NCI-H146 (cell line): ENCODE measurements around the gene EPS8L3.
"Not testable (repeated sequence)": the region's sequence is repeated elsewhere in the genome, so short reads cannot be mapped to it uniquely, and the experiment has no call there.

Source experiments
- DNase-seq: peaks from one replicate; lab custom pipeline; 2025; lab: John Stamatoyannopoulos, UW

The EPS8L3 gene

GRCh38 chr1:109711593-109712320, 52.0 kb downstream of the EPS8L3 start, which contains the start of gene GSTM5:
TSS of gene GSTM5 (plus strand) at chr1:109712251. CDS start at chr1:109712313, 62 bp downstream.
- DNase-seq, result not testable (repeated sequence)

DNA sequence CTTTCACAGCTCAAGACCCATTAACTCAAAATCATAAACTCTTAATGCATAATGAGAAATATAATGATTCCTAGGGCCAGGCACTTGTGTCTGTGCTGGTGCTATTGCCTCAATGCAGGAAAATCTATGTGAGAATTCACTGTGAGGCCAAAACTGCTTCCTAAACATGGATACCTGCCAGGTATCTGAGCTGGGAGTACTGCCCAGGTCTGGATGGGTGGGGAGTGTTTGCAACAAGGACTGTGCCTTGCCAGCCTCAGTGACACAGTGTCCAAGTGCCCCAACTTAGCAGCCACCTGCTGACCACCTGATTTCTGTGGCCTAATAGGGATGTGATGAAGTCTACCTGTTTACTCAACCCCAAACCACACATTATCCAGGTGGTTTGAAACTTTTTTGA, 53.9 kb downstream of the EPS8L3 start:
- not testable (repeated sequence) for DNase-seq

DNA sequence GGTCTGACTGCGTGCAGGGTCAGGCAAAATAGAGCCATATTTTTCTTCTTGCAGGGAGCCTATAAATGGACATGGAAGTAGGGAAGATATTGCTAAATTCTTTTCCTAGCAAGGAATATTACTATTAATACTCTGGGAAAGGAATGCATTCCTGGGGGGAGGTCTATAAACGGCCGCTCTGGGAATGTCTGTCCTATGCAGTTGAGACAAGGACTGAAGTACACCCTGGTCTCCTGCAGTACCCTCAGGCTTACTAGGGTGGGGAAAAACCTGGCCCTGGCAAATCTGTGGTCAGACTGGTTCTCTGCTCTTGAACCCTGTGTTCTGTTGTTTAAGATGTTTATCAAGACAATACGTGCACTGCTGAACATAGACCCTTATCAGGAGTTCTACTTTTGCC, 54.8 kb downstream of the EPS8L3 start:
- DNase-seq, result not testable (repeated sequence)

GRCh38 chr1:109705411-109705810, 58.3 kb downstream of the EPS8L3 start:
- no peak for DNase-seq

DNA sequence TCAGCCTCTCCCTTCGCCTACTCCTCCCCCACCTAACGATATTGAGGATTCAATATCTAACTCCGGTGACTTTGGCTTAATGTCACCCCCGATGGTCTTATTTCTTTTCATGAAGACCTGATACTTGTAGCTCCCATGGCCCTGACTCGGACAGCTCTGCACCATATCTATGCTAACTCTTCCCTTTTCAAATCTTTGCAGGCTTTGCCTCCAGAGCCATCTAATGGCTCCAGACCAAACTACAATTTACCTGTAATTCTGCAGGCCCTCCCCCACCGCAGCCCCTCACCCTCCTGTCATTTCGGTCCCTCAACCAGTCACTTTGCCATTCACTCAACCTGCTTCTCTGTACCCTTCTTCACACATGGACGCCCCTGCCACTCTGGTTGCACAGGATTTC, 59.5 kb downstream of the EPS8L3 start:
- peak; percentile 5 for DNase-seq

DNA sequence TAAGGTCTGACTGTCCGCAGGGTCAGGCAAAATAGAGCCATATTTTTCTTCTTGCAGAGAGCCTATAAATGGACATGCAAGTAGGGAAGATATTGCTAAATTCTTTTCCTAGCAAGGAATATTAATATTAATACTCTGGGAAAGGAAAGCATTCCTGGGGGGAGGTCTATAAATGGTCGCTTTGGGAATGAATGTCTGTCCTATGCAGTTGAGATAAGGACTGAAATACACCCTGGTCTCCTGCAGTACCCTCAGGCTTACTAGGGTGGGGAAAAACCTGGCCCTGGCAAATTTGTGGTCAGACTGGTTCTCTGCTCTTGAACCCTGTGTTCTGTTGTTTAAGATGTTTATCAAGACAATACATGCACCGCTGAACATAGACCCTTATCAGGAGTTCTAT, 60.8 kb downstream of the EPS8L3 start:
- not testable (repeated sequence) for DNase-seq
